ENCODE results near the gene TSPAN5. TPM values are rescaled to one million over a fixed set of nuclear protein-coding genes. Genes with fewer than 3 reads are reported as not detected.

The TSPAN5 gene
- polyA plus RNA-seq, 1 of the 3 experiments (the other 2 are of a cell fraction), result 38.6 TPM

DNA sequence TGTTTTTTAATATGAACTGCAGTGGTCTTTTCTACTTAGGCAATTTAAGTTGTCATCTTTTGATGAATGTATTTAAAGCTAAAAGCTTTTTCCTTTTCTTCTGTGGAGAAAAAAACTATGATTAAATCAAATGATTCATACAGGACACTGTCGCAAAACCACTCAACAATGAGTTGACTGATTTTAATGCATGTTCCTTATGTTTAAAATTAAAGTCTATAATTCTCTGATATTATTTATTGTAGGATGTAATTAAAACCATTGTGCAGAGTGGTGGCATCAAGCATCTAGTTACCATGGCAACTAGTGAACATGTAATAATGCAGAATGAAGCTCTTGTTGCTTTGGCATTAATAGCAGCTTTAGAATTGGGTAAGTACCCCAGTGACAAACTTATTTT, 224.7 kb downstream of the TSPAN5 start:
- TF ChIP-seq FOXJ3 (CRISPR knock-in tag; IDR thresholded peaks at IDR 0.05), result no peak
- TF ChIP-seq TEAD4 (IDR thresholded peaks at IDR 0.05; ENCODE audit: borderline replicate concordance, insufficient read depth), result 0 out of 2 replicates have a peak, but pooled peaks have one; percentile 30
- TF ChIP-seq, protein P1, sequence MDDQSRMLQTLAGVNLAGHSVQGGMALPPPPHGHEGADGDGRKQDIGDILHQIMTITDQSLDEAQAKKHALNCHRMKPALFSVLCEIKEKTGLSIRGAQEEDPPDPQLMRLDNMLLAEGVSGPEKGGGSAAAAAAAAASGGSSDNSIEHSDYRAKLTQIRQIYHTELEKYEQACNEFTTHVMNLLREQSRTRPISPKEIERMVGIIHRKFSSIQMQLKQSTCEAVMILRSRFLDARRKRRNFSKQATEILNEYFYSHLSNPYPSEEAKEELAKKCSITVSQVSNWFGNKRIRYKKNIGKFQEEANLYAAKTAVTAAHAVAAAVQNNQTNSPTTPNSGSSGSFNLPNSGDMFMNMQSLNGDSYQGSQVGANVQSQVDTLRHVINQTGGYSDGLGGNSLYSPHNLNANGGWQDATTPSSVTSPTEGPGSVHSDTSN (IDR thresholded peaks at IDR 0.05), result peak; percentile 81
- TF ChIP-seq MXI1 (IDR thresholded peaks at IDR 0.05; ENCODE audit: low read depth, low read length), result no peak
- peak; percentile 74 for TF ChIP-seq TCF12 (IDR thresholded peaks at IDR 0.05)
- TF ChIP-seq RFX5 (IDR thresholded peaks at IDR 0.05; ENCODE audit: low read length), result peak; percentile 75
- TF ChIP-seq, protein P2, sequence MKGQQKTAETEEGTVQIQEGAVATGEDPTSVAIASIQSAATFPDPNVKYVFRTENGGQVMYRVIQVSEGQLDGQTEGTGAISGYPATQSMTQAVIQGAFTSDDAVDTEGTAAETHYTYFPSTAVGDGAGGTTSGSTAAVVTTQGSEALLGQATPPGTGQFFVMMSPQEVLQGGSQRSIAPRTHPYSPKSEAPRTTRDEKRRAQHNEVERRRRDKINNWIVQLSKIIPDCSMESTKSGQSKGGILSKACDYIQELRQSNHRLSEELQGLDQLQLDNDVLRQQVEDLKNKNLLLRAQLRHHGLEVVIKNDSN (IDR thresholded peaks at IDR 0.05; ENCODE audit: borderline replicate concordance, low read depth), result no peak
- no peak for TF ChIP-seq RXRA (IDR thresholded peaks at IDR 0.05; ENCODE audit: borderline replicate concordance, low read depth)
- TF ChIP-seq EP300 (IDR thresholded peaks at IDR 0.05; ENCODE audit: borderline replicate concordance in 1 of 2, low read depth in 1 of 2, low read length in 1 of 2), result peak in 1 of 2 experiments; percentile 57; a peak in 1 of 4 replicates
- TF ChIP-seq SIN3A (IDR thresholded peaks at IDR 0.05; ENCODE audit: borderline replicate concordance, low read depth, low read length), result no peak
- TF ChIP-seq CHD2 (IDR thresholded peaks at IDR 0.05; ENCODE audit: low read length, partially characterized antibody), result no peak
- peak; percentile 63 for TF ChIP-seq JUND (IDR thresholded peaks at IDR 0.05)
- no peak for TF ChIP-seq SMC3 (IDR thresholded peaks at IDR 0.05; ENCODE audit: low read depth, low read length)
- peak; percentile 59; the same call in 1 of the 2 replicates for TF ChIP-seq FOXM1 (IDR thresholded peaks at IDR 0.05; ENCODE audit: low read depth)
- peak; percentile 60; the same call in 1 of the 2 replicates for TF ChIP-seq FOSL2 (IDR thresholded peaks at IDR 0.05; ENCODE audit: borderline replicate concordance, low read depth)
- H3K9me3 ChIP-seq, result no peaks in the 10 kb centered on the region
- H3K36me3 ChIP-seq (replicated peaks in 1 of 2; ENCODE audit: control insufficient read depth in 1 of 2, insufficient read depth in 2 of 2, low read length in 1 of 2), result peaks cover 19 to 28% of the 10 kb centered on the region in 2 experiments
- no peaks in the 10 kb centered on the region for H3K9me2 ChIP-seq
- peak; percentile 27 for DNase-seq
- H4K20me1 ChIP-seq (ENCODE audit: insufficient read depth), result no peaks in the 10 kb centered on the region
- no peak overlapping the region for H3K4me3 ChIP-seq (ENCODE audit: low read depth in 2 of 2, low read length in 1 of 2)
- H3K4me2 ChIP-seq, result peak overlapping the region; percentile 29; the same call in 1 of the 2 replicates
- no peaks in the 10 kb centered on the region for H3K27me3 ChIP-seq (ENCODE audit: insufficient read depth)
- no peaks in the 10 kb centered on the region for H3K79me2 ChIP-seq (ENCODE audit: insufficient read depth)
- ChIA-PET CTCF (interaction anchor here (0.9 to 1.4 kb wide), 2 partner anchors 11 to 41 kb away, joined by 3 read pairs; no protein-coding TSS in a partner anchor), POLR2A (no interaction called here)
- no peak overlapping the region for H3K9ac ChIP-seq
- H3K4me1 ChIP-seq (ENCODE audit: control insufficient read depth in 1 of 2, insufficient read depth in 2 of 2, low read depth in 1 of 2, low read length in 1 of 2), result peaks cover 2 to 32% of the 10 kb centered on the region in 2 experiments; a peak in 2 of 4 replicates
- H3F3A ChIP-seq (replicated peaks; ENCODE audit: insufficient read depth), result peaks cover 32% of the 10 kb centered on the region
- H3K27ac ChIP-seq (ENCODE audit: low read depth in 2 of 2, low read length in 1 of 2), result peak overlapping the region in 1 of 2 experiments; percentile 83; a peak in 3 of 4 replicates
- WGBS (ENCODE audit: low lambda C conversion rate), result 17% methylated on average over 1 of the region's 1 CpG
- H2AFZ ChIP-seq (ENCODE audit: low read depth), result no peak overlapping the region

DNA sequence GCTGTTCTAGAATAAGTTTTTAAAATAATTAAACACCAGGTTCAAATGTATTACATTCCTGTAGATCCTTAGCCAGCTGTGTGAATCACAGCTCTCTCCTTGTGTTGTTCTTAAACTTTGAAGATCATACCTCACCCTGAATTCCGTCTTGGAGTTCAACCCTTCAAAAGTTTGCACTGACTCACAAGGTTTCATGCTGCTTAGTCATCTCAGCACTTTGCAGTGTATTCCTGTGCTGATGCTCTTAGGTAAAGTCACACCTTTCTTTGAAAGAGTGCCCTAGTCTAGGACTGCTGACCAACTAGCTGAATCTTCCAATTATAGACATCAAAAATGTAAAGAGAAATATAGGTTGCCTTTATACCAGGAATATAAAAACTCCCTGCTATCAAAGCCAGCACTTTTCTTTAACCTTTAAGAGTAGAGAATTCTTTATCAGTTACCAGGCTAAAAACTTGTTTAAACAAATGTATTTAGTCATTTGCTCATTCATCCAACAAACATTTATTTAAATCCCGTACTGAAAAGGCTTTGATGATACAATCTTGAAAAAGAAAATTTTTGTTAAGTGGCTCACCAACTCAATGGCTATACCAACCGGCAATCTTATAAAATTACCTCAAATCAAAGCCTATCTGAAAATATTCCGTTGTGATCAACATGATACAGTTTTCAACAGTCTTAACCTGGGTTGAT, 227.6 kb downstream of the TSPAN5 start:
- Histone ChIP-seq H3K79me2 (ENCODE audit: insufficient read depth) (no peaks in the 10 kb centered on the region), H3K9ac (peak overlapping the region; percentile 26; the same call in 1 of the 2 replicates), H3K27ac (ENCODE audit: low read depth in 2 of 2, low read length in 1 of 2) (peak overlapping the region in 1 of 2 experiments; percentile 83; a peak in 2 of 4 replicates), H3K27me3 (ENCODE audit: insufficient read depth) (no peaks in the 10 kb centered on the region), H3K4me1 (ENCODE audit: control insufficient read depth in 1 of 2, insufficient read depth in 2 of 2, low read depth in 1 of 2, low read length in 1 of 2) (peaks cover 2 to 32% of the 10 kb centered on the region in 2 experiments; a peak in 2 of 4 replicates), H3K4me2 (peak overlapping the region; percentile 49), H3K36me3 (replicated peaks in 1 of 2; ENCODE audit: control insufficient read depth in 1 of 2, insufficient read depth in 2 of 2, low read length in 1 of 2) (peaks cover 9 to 13% of the 10 kb centered on the region in 2 experiments), H3K9me3 (0 out of 2 replicates have a peak, but pooled peaks cover 4% of the 10 kb centered on the region), H3F3A (replicated peaks; ENCODE audit: insufficient read depth) (peaks cover 31% of the 10 kb centered on the region), H3K4me3 (ENCODE audit: low read depth in 2 of 2, low read length in 1 of 2) (no peak overlapping the region), H2AFZ (ENCODE audit: low read depth) (no peak overlapping the region), H3K9me2 (no peaks in the 10 kb centered on the region), H4K20me1 (ENCODE audit: insufficient read depth) (no peaks in the 10 kb centered on the region)
- ChIA-PET POLR2A (no interaction called here), CTCF (interaction anchor here (0.6 to 1.6 kb wide), 5 partner anchors 8 to 1032 kb away, joined by 3 to 5 read pairs (median 3); no protein-coding TSS in a partner anchor)
- 17% methylated on average over 4 of the region's 4 CpGs for WGBS (ENCODE audit: low lambda C conversion rate)
- DNase-seq, result no peak
- TF ChIP-seq TCF12 (IDR thresholded peaks at IDR 0.05) (peak; percentile 51), RFX5 (IDR thresholded peaks at IDR 0.05; ENCODE audit: low read length) (no peak), EZH2phosphoT487 (IDR thresholded peaks at IDR 0.05; ENCODE audit: borderline replicate concordance, low read depth) (no peak), MEF2A (IDR thresholded peaks at IDR 0.05; ENCODE audit: borderline replicate concordance, low read depth) (peak; percentile 9; the same call in 1 of the 2 replicates), JUND (IDR thresholded peaks at IDR 0.05) (peak; percentile 63), FOSL2 (IDR thresholded peaks at IDR 0.05; ENCODE audit: borderline replicate concordance, low read depth) (peak; percentile 91), CHD2 (IDR thresholded peaks at IDR 0.05; ENCODE audit: low read length, partially characterized antibody) (no peak), YY1 (IDR thresholded peaks at IDR 0.05; ENCODE audit: low read depth) (no peak)
- TF ChIP-seq, protein P2 (IDR thresholded peaks at IDR 0.05; ENCODE audit: borderline replicate concordance, low read depth), result no peak
- TF ChIP-seq, protein P3, sequence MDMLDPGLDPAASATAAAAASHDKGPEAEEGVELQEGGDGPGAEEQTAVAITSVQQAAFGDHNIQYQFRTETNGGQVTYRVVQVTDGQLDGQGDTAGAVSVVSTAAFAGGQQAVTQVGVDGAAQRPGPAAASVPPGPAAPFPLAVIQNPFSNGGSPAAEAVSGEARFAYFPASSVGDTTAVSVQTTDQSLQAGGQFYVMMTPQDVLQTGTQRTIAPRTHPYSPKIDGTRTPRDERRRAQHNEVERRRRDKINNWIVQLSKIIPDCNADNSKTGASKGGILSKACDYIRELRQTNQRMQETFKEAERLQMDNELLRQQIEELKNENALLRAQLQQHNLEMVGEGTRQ (IDR thresholded peaks at IDR 0.05; ENCODE audit: borderline replicate concordance, low read depth, low read length), result no peak

All from SK-N-SH (cell line).